A549 (cell line): ENCODE measurements around the gene TOX4. TPM values are rescaled to one million over a fixed set of nuclear protein-coding genes. Genes with fewer than 3 reads are reported as not detected.

ENCODE experiments used
- ATAC-seq, 2 experiments: fragments of 200-7000 bp in 1 of 2; fragments of >200 bp in 1 of 2; cut with Nextera tagmentation in 1 of 2; cut with Tn5 transposase in 1 of 2; 3 replicates each; pipeline versions ENCODE4 v1.8.0 to v1.9.1; 2018 to 2020; ENCODE audit warnings: mild to moderate bottlenecking in 1 of 2, moderate library complexity in 1 of 2
- CTCF ChIA-PET: fragments of 300-600 bp; sonication (Branson Sonifier 250); formaldehyde crosslinking; extraction: SDS; loops from one replicate; lab custom pipeline; 2021; ENCODE audit warnings: antibody characterized with exemption, inconsistent platforms; lab: Yijun Ruan, JAX
- POLR2A ChIA-PET: fragments of 350-600 bp; formaldehyde crosslinking; extraction: SDS; loops from one replicate; lab custom pipeline; 2021; ENCODE audit warnings: antibody characterized with exemption, inconsistent platforms; lab: Yijun Ruan, JAX
- DNase-seq, 2 experiments: peaks; one replicate each; pipeline versions ENCODE4 v3.0.0 to v3.0.0-alpha.2; 2011 to 2016; ENCODE audit warnings: low read depth in 1 of 2, low spot score in 1 of 2
- FAIRE-seq: peaks from 2 replicates; lab custom pipeline; 2011; peaks lifted over from hg19 to GRCh38; lab: Jason Lieb, UNC
- H3K27ac ChIP-seq, 2 experiments: fragments of >200 bp; sonication (Bioruptor Twin); formaldehyde crosslinking; 3 replicates each; pipeline ENCODE4 v1.5.1; 2016 to 2017
- H3K4me1 ChIP-seq: fragments of >200 bp; sonication (Bioruptor Twin); formaldehyde crosslinking; 3 replicates; pipeline ENCODE4 v1.6.1; 2016
- H3K4me2 ChIP-seq: fragments of >200 bp; sonication (Bioruptor Twin); formaldehyde crosslinking; 3 replicates; pipeline ENCODE4 v1.6.1; 2016
- H3K4me3 ChIP-seq: fragments of >200 bp; sonication (Bioruptor Twin); formaldehyde crosslinking; 3 replicates; pipeline ENCODE4 v1.5.1; 2016
- H3K9me3 ChIP-seq: fragments of >200 bp; sonication (Bioruptor Twin); formaldehyde crosslinking; 3 replicates; pipeline ENCODE4 v1.6.1; 2016
- ATOH8 ChIP-seq: fragments of 250-450 bp; sonication (Bioruptor Pico); IDR thresholded peaks from 2 replicates; pipeline ENCODE4 v1.5.0; 2020; ENCODE audit warnings: low read depth, mild to moderate bottlenecking, moderate library complexity
- BHLHE40 ChIP-seq: IDR thresholded peaks from 2 replicates; pipeline ENCODE4 v1.6.1; 2012; ENCODE audit warnings: low read depth, low read length, inconsistent platforms
- CHD4 ChIP-seq: fragments of 200-600 bp; sonication (generic); IDR thresholded peaks from 2 replicates; pipeline ENCODE4 v1.6.1; 2016; ENCODE audit warnings: antibody characterized with exemption, mild to moderate bottlenecking, borderline replicate concordance
- EHMT2 ChIP-seq: fragments of 200-600 bp; sonication (generic); IDR thresholded peaks from 2 replicates; pipeline ENCODE4 v1.6.1; 2016; ENCODE audit warnings: antibody characterized with exemption, low read depth, mild to moderate bottlenecking, moderate library complexity
- FOSB ChIP-seq: fragments of 250-450 bp; sonication (Bioruptor Pico); IDR thresholded peaks from 2 replicates; pipeline ENCODE4 v1.5.0; 2020; ENCODE audit warnings: mild to moderate bottlenecking, moderate library complexity
- FOXS1 ChIP-seq: fragments of 250-450 bp; sonication (Bioruptor Pico); IDR thresholded peaks from 2 replicates; pipeline ENCODE4 v1.5.0; 2020; ENCODE audit warnings: mild to moderate bottlenecking, moderate library complexity
- JUN ChIP-seq, 2 experiments: fragments of >200 bp; sonication (Bioruptor Twin); formaldehyde crosslinking; IDR thresholded peaks; 2 replicates in 1 of 2; 3 replicates in 1 of 2; pipeline ENCODE4 v1.6.1; 2016 to 2017
- KDM5A ChIP-seq: fragments of 200-600 bp; sonication (generic); IDR thresholded peaks from 2 replicates; pipeline ENCODE4 v1.6.1; 2016; ENCODE audit warnings: antibody characterized with exemption, mild to moderate bottlenecking
- MAFK ChIP-seq: fragments of 450-650 bp; IDR thresholded peaks from 2 replicates; pipeline ENCODE4 v1.6.1; 2014; ENCODE audit not compliant: partially characterized antibody
- MYC ChIP-seq: IDR thresholded peaks from 2 replicates; pipeline ENCODE4 v1.6.1; 2012; ENCODE audit warnings: mild to moderate bottlenecking, inconsistent platforms, low read length, improper control_type of control experiment, borderline replicate concordance
- PBX3 ChIP-seq: IDR thresholded peaks from 2 replicates; pipeline ENCODE4 v1.6.1; 2012
- PHF8 ChIP-seq: fragments of 200-600 bp; sonication (generic); IDR thresholded peaks from 2 replicates; pipeline ENCODE4 v1.6.1; 2016; ENCODE audit warnings: low read depth, mild to moderate bottlenecking, antibody characterized with exemption, moderate library complexity, borderline replicate concordance
- RAD21 ChIP-seq, 2 experiments: fragments of >200 bp in 1 of 2; sonication (Bioruptor Twin) in 1 of 2; formaldehyde crosslinking in 1 of 2; IDR thresholded peaks in 1 of 2; conservative IDR thresholded peaks in 1 of 2; 2 replicates in 1 of 2; 3 replicates in 1 of 2; pipeline ENCODE4 v1.6.1; 2012 to 2018; ENCODE audit warnings: inconsistent platforms in 1 of 2
- TFCP2L1 ChIP-seq: fragments of 250-450 bp; sonication (Bioruptor Pico); IDR thresholded peaks from 2 replicates; pipeline ENCODE4 v1.5.0; 2021; ENCODE audit warnings: mild to moderate bottlenecking
- ZC3H11A ChIP-seq: fragments of 450-650 bp; IDR thresholded peaks from 2 replicates; pipeline ENCODE4 v1.6.1; 2014; ENCODE audit warnings: antibody characterized with exemption, mild to moderate bottlenecking
- WGBS: methylation state at CpG from one replicate; pipeline ENCODE4 v1.1.6; 2017; ENCODE audit errors: missing lambda C conversion rate; 5-methylcytosine and 5-hydroxymethylcytosine counted together
- polyA plus RNA-seq, 4 experiments: library from polyadenylated mRNA; depleted of rRNA in 3 of 4; stranded (reverse); fragments of >200 nt; fragmentation: RNase III in 1 of 4; extraction: RNeasy Plus Mini Kit Qiagen cat#74134 plus additional on column Dnase treatment in 1 of 4; gene quantifications; 2 replicates in 3 of 4; 3 replicates in 1 of 4; pipeline ENCODE4 v1.2.3, GENCODE V29; 2011 to 2017
- TF ChIP-seq, protein P1 (sequence below): IDR thresholded peaks from 2 replicates; pipeline ENCODE4 v1.6.1; 2012; ENCODE audit warnings: low read depth, borderline replicate concordance

TOX4 gene
- polyA plus RNA-seq, 2 of the 4 experiments (the other 2 are of a cell fraction) = 48.3 to 76.4 TPM

- FAIRE-seq (peak; percentile 32), DNase-seq (no peak), ATAC-seq (peak in 1 of 2 experiments; percentile 48; a peak in 3 of 6 replicates)
- Histone ChIP-seq H3K4me1 (no peaks in the 10 kb centered on the region), H3K4me3 (no peak overlapping the region), H3K4me2 (no peak overlapping the region), H3K9me3 (no peaks in the 10 kb centered on the region), H3K27ac (no peak overlapping the region)
- ChIA-PET POLR2A (no interaction called here), CTCF (interaction anchor here (1.3 kb wide), 1 partner anchor 37 kb away, joined by 4 read pairs; no protein-coding TSS in a partner anchor)
- 72% methylated on average over 6 of the region's 6 CpGs for WGBS
- TF ChIP-seq ZC3H11A = no peak
- TF ChIP-seq PBX3 = no peak
- no peak for TF ChIP-seq EHMT2
Observed at GRCh38 chr14:21535545-21536417, 58.8 kb downstream of the TOX4 start.

DNA sequence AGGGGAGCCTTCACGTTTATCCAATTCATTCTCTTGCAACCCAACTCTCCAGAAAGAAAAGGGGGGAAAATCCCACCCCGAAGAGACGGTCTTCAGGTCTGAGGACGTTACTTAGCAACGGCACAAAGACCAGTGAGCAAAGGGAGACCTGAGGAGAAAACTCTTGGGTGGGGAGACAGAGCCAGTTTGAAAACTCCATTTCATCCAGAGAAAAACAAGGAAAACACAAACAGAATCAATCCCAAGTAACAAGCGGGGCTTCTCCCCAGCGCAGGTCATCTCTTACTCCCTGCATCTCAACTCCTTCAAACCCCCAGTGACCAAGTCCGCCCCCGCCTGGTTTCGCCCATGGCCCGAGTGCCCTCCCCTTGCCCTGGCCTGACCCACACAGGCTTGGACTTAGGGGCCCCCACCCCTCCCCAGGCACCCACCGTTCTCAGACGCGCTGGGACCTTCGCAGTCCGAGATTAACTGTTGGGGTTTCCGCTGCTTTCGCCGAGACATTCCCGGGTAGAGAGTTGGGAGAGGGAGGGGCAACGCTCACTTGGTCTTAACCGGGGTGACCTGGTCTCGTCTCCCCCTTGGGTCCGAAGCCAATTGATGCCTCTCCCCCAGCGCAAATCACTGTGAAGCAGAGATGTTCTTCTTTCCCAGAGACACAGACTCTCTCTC lies 59.6 kb downstream of the TOX4 start:
- CTCF ChIA-PET = interaction anchor here (1.3 kb wide), 1 partner anchor 38 kb away, joined by 4 read pairs; no protein-coding TSS in a partner anchor
- ATAC-seq = no peak
- TF ChIP-seq FOSB (CRISPR knock-in tag) (no peak), FOXS1 (CRISPR knock-in tag) (no peak), CHD4 (no peak), BHLHE40 (no peak), MAFK (no peak)
- TF ChIP-seq, all 56 proteins: peak for 0

DNA sequence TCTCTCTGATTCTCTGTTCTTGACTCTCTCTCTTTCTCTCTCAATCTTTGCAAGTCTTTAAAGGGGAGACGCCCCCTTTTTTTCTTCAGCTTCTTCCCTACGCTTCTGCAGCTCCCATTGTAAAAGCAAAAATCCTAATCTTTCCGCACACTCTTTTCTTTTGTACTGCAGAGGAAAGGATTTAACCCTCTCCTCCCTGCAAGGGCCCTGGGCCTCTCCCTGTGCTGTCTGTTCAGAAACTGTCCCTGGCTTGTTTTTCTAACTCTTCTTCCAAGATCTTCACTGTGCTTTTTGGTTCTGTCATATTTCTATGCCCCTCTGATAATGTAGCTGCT lies 60.1 kb downstream of the TOX4 start:
- 42% methylated on average over 3 of the region's 3 CpGs for WGBS
- no peak for TF ChIP-seq RAD21 (conservative IDR thresholded peaks at IDR 0.05 in 1 of 2, IDR thresholded peaks at IDR 0.05 in 1 of 2)
- no peak for TF ChIP-seq MYC
- TF ChIP-seq ZC3H11A = no peak
- no peak for TF ChIP-seq JUN (IDR thresholded peaks at IDR 0.05)
- TF ChIP-seq, protein P1, sequence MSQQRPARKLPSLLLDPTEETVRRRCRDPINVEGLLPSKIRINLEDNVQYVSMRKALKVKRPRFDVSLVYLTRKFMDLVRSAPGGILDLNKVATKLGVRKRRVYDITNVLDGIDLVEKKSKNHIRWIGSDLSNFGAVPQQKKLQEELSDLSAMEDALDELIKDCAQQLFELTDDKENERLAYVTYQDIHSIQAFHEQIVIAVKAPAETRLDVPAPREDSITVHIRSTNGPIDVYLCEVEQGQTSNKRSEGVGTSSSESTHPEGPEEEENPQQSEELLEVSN = no peak
- no peak for TF ChIP-seq ATOH8 (CRISPR knock-in tag)
- TF ChIP-seq PBX3 = no peak
- no peak for TF ChIP-seq PHF8
- TF ChIP-seq KDM5A = no peak
- no peak for TF ChIP-seq TFCP2L1 (CRISPR knock-in tag)
- ATAC-seq = no peak
- ChIA-PET CTCF (interaction anchor here (1.3 kb wide), 1 partner anchor 38 kb away, joined by 4 read pairs; no protein-coding TSS in a partner anchor), POLR2A (no interaction called here)
- Histone ChIP-seq H3K4me2 (no peak overlapping the region), H3K4me1 (no peaks in the 10 kb centered on the region), H3K4me3 (no peak overlapping the region), H3K9me3 (no peaks in the 10 kb centered on the region), H3K27ac (no peak overlapping the region)
- no peak for DNase-seq
- FAIRE-seq = no peak

More for the DNA sequence above, 59.6 kb downstream of the TOX4 start:
- FAIRE-seq (no peak), DNase-seq (no peak)
- POLR2A ChIA-PET = no interaction called here
- no peaks in the 10 kb centered on the region for H3K4me1 ChIP-seq
- no peak overlapping the region for H3K27ac ChIP-seq
- H3K9me3 ChIP-seq = no peaks in the 10 kb centered on the region
- no peak overlapping the region for H3K4me2 ChIP-seq
- no peak overlapping the region for H3K4me3 ChIP-seq
- 46% methylated on average over 20 of the region's 25 CpGs for WGBS
